Esophagus muscularis mucosa (tissue), 4 donors: ENCODE data around the gene CARMIL1. TPM values are rescaled to one million over a fixed set of nuclear protein-coding genes. Genes with fewer than 3 reads are reported as not detected.

Experiments
- DNase-seq: peaks from one replicate; pipeline ENCODE4 v3.0.0-alpha.2; 2017; ENCODE audit errors: extremely low spot score
- H3K27ac ChIP-seq, 4 donors: fragments of 200-600 bp; sonication (generic); replicated peaks in 1 of 4; 1 replicate in 3 of 4; 2 replicates in 1 of 4; pipeline ENCODE4 v1.5.1; 2016 to 2019; ENCODE audit warnings: mild to moderate bottlenecking in 1 of 4
- H3K27me3 ChIP-seq, 4 donors: fragments of 200-600 bp; sonication (generic); one replicate each; pipeline versions ENCODE4 v1.5.1 to v1.6.0; 2016 to 2019
- H3K36me3 ChIP-seq, 4 donors: fragments of 200-600 bp; sonication (generic); one replicate each; pipeline ENCODE4 v1.5.1; 2016 to 2019
- H3K4me1 ChIP-seq, 4 donors: fragments of 200-600 bp; sonication (generic); one replicate each; pipeline ENCODE4 v1.5.1; 2016 to 2019
- H3K4me3 ChIP-seq, 4 donors: fragments of 200-600 bp; sonication (generic); 1 replicate in 2 of 4; 2 replicates in 2 of 4; pipeline ENCODE4 v1.5.1; 2016 to 2019; ENCODE audit warnings: mild to moderate bottlenecking in 4 of 4, moderate library complexity in 1 of 4
- H3K9me3 ChIP-seq, 4 donors: fragments of 200-600 bp; sonication (generic); 1 replicate in 3 of 4; 2 replicates in 1 of 4; pipeline ENCODE4 v1.5.1; 2016 to 2019
- CTCF ChIP-seq, 3 experiments: fragments of 200-600 bp in 2 of 3; fragments of 450-650 bp in 1 of 3; sonication (generic) in 2 of 3; IDR thresholded peaks; one replicate each; pipeline ENCODE4 v1.5.1; 2017 to 2019; ENCODE audit warnings: antibody characterized with exemption in 3 of 3, mild to moderate bottlenecking in 2 of 3, moderate library complexity in 1 of 3
- EP300 ChIP-seq: sonication (generic); formaldehyde crosslinking; IDR thresholded peaks from one replicate; pipeline ENCODE4 v1.6.1; 2017; ENCODE audit warnings: antibody characterized with exemption
- POLR2A ChIP-seq: fragments of 450-650 bp; IDR thresholded peaks from one replicate; pipeline ENCODE4 v1.6.1; 2017; ENCODE audit warnings: antibody characterized with exemption, moderate library complexity, mild to moderate bottlenecking, low read depth
- POLR2AphosphoS5 ChIP-seq, 2 donors: sonication (generic); formaldehyde crosslinking; IDR thresholded peaks; one replicate each; pipeline ENCODE4 v1.6.1; 2017; ENCODE audit warnings: antibody characterized with exemption in 2 of 2
- WGBS: methylation state at CpG from one replicate; pipeline ENCODE4 v1.1.5; 2018; 5-methylcytosine and 5-hydroxymethylcytosine counted together
- intact Hi-C: fragments of 100-400 bp; cut with DNase I; formaldehyde crosslinking; loops from one replicate; pipeline ENCODE4 v1.15.1; 2023
- total RNA-seq, 4 donors: library from RNA; depleted of rRNA; stranded (reverse); fragments of >200 nt; gene quantifications; one replicate each; pipeline versions ENCODE4 v1.1.0 to v1.2.1, GENCODE V29; 2016

CARMIL1 gene
- total RNA-seq, 4 donors from 2014 or later: 10.0 to 12.1 (median 11.1) TPM

DNA sequence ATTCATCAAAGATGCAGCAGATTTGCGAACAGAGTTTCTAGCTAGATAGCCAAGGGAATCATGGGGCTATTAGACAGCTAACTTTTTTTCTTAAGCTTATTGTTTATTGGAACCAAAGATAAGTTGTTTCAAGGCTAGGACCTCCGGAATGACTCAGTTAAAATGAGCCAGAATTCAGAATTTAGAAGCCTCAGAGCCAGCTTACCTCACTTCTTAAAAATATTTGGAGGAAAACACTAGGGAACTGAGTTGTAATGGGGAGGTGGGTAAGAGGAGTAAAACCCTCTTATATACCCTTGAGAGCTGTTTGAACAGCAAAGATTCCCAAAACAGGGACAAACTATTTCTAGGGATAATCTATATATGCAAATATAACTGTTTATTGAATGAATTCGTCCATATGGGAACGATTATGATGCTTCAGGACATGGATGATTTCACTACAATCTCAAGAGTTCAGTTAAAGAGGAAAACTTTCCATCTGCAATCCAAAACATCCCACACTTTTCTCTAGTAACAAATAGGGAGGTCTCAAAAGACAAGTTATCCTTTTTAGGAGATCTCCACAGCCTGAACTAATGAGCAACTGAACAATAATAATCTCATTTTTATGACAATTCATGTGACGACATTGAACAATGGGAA lies 12.6 kb upstream of the CARMIL1 start:
- no peaks in the 10 kb centered on the region for H3K9me3 ChIP-seq
- H3K27ac ChIP-seq: peak overlapping the region in 1 of 4 donors; percentile 41
- H3K4me1 ChIP-seq: no peaks in the 10 kb centered on the region
- TF ChIP-seq POLR2A: no peak
- no peak for TF ChIP-seq EP300
- TF ChIP-seq POLR2AphosphoS5 (IDR thresholded peaks at IDR 0.05): no peak
- no peak for TF ChIP-seq CTCF (IDR thresholded peaks at IDR 0.05)
- no peaks in the 10 kb centered on the region for H3K27me3 ChIP-seq
- WGBS: 69% methylated on average over 5 of the region's 5 CpGs
- intact Hi-C loops: loop anchor here (5.0 kb wide), 2 partner anchors 291 to 336 kb away; no protein-coding TSS in a partner anchor
- H3K36me3 ChIP-seq: no peaks in the 10 kb centered on the region
- DNase-seq: no peak
- H3K4me3 ChIP-seq: no peak overlapping the region

DNA sequence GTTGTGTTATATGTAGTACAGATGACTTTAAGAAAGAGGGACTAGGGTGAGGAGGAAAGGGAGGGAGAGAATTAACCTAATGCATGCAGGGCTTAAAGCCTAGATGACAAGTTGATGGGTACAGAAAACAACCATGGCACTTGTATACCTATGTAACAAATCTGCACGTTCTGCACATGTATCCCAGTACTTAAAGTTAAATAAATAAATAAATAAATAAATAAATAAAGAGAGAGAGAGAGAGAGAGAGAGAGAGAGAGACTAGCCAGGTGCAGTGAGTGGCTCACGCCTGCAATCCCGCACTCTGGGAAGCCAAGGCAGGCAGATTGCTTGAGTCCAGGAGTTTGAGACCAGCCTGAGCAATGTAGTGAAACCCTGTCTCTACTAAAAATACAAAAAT lies 11.5 kb upstream of the CARMIL1 start:
- intact Hi-C loops: loop anchor here (5.0 kb wide), 2 partner anchors 290 to 335 kb away; no protein-coding TSS in a partner anchor

GRCh38 chr6:25270559-25270958 lies 8.6 kb upstream of the CARMIL1 start:
- no peak overlapping the region for H3K27ac ChIP-seq

More for the DNA sequence above, 11.5 kb upstream of the CARMIL1 start:
- Histone ChIP-seq H3K9me3 (no peaks in the 10 kb centered on the region), H3K27me3 (peaks cover 0 to 7% (median 0%) of the 10 kb centered on the region in 4 donors), H3K27ac (no peak overlapping the region), H3K4me1 (no peaks in the 10 kb centered on the region), H3K4me3 (no peak overlapping the region), H3K36me3 (no peaks in the 10 kb centered on the region)
- 78% methylated on average over 3 of the region's 3 CpGs for WGBS
- no peak for DNase-seq
- no peak for TF ChIP-seq EP300
- no peak for TF ChIP-seq CTCF (IDR thresholded peaks at IDR 0.05)
- no peak for TF ChIP-seq POLR2A
- TF ChIP-seq POLR2AphosphoS5 (IDR thresholded peaks at IDR 0.05): no peak

DNA sequence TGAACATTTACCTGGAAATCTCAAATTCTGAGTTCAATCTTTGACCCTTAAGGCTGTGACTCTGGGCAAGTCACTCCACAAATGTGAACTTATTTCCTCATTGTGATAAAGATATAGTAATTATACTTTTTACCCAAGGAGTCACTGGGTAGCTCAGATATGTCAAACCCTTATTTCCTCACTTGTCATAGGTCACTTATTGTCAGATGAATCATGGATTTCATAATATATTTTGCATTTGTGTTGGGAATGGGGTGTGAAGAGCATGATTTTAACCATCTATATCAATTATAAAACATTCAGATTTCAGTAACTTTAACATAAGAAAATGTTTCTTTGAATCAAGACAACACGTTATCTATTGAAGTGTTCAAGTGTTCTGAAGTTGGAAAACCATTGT lies 3.7 kb upstream of the CARMIL1 start:
- Histone ChIP-seq H3K36me3 (no peaks in the 10 kb centered on the region), H3K27me3 (peaks cover 0 to 31% (median 0%) of the 10 kb centered on the region in 4 donors), H3K4me3 (no peak overlapping the region), H3K27ac (no peak overlapping the region), H3K9me3 (no peaks in the 10 kb centered on the region), H3K4me1 (peaks cover 9 to 28% (median 23%) of the 10 kb centered on the region in 4 donors)
- intact Hi-C loops: loop anchor here (5.0 kb wide), 1 partner anchor 212 kb away; no protein-coding TSS in a partner anchor
- TF ChIP-seq POLR2AphosphoS5 (IDR thresholded peaks at IDR 0.05) (no peak), CTCF (IDR thresholded peaks at IDR 0.05) (no peak)
- DNase-seq: no peak
- WGBS: 100% methylated on average over 1 of the region's 1 CpG

More at GRCh38 chr6:25270559-25270958, 8.6 kb upstream of the CARMIL1 start:
- Histone ChIP-seq H3K36me3 (no peaks in the 10 kb centered on the region), H3K4me1 (no peaks in the 10 kb centered on the region), H3K4me3 (no peak overlapping the region), H3K27me3 (peaks cover 0 to 15% (median 0%) of the 10 kb centered on the region in 4 donors), H3K9me3 (no peaks in the 10 kb centered on the region)
- no peak for TF ChIP-seq POLR2A
- no peak for TF ChIP-seq EP300
- TF ChIP-seq CTCF (IDR thresholded peaks at IDR 0.05): no peak
- no peak for TF ChIP-seq POLR2AphosphoS5 (IDR thresholded peaks at IDR 0.05)
- DNase-seq: no peak
- intact Hi-C loops: no loop called here
